ENCODE data around the gene UPF1. TPM values are rescaled to one million over a fixed set of nuclear protein-coding genes. Genes with fewer than 3 reads are reported as not detected.

UPF1 gene
- total and polyA plus RNA-seq, 7 donors, result 27.6 to 62.1 (median 49.0) TPM

GRCh38 chr19:18860725-18861124 is 29.0 kb downstream of the UPF1 start:
- no peak overlapping the region for H3K27ac ChIP-seq
- WGBS, 2 donors, result 91 to 95% methylated on average over 17 of the region's 17 CpGs
- no peaks in the 10 kb centered on the region for H3K9me3 ChIP-seq
- H3K4me3 ChIP-seq, result no peak overlapping the region
- peaks cover 80 to 100% (median 94%) of the 10 kb centered on the region in 4 donors for H3K36me3 ChIP-seq
- intact Hi-C loops (cut with DNase I), result no loop called here
- TF ChIP-seq EP300 (IDR thresholded peaks at IDR 0.05) (no peak), POLR2A (IDR thresholded peaks at IDR 0.05) (no peak), POLR2AphosphoS5 (IDR thresholded peaks at IDR 0.05) (no peak)
- TF ChIP-seq, protein P1, sequence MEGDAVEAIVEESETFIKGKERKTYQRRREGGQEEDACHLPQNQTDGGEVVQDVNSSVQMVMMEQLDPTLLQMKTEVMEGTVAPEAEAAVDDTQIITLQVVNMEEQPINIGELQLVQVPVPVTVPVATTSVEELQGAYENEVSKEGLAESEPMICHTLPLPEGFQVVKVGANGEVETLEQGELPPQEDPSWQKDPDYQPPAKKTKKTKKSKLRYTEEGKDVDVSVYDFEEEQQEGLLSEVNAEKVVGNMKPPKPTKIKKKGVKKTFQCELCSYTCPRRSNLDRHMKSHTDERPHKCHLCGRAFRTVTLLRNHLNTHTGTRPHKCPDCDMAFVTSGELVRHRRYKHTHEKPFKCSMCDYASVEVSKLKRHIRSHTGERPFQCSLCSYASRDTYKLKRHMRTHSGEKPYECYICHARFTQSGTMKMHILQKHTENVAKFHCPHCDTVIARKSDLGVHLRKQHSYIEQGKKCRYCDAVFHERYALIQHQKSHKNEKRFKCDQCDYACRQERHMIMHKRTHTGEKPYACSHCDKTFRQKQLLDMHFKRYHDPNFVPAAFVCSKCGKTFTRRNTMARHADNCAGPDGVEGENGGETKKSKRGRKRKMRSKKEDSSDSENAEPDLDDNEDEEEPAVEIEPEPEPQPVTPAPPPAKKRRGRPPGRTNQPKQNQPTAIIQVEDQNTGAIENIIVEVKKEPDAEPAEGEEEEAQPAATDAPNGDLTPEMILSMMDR (IDR thresholded peaks at IDR 0.05), result no peak
- peaks cover 0 to 10% (median 0%) of the 10 kb centered on the region in 4 donors for H3K4me1 ChIP-seq
- H3K27me3 ChIP-seq, result no peaks in the 10 kb centered on the region
- DNase-seq, result no peak

- Histone ChIP-seq H3K4me1 (peaks cover 0 to 10% (median 0%) of the 10 kb centered on the region in 4 donors), H3K27ac (no peak overlapping the region), H3K27me3 (no peaks in the 10 kb centered on the region), H3K9me3 (no peaks in the 10 kb centered on the region), H3K4me3 (no peak overlapping the region), H3K36me3 (peaks cover 78 to 100% (median 94%) of the 10 kb centered on the region in 4 donors)
- WGBS, 2 donors, result 68 to 77% methylated on average over 9 of the region's 9 CpGs
- intact Hi-C loops (cut with DNase I), result no loop called here
- DNase-seq, result no peak
- TF ChIP-seq EP300 (IDR thresholded peaks at IDR 0.05) (no peak), POLR2A (IDR thresholded peaks at IDR 0.05) (no peak), POLR2AphosphoS5 (IDR thresholded peaks at IDR 0.05) (no peak)
- TF ChIP-seq, protein P1 (IDR thresholded peaks at IDR 0.05), result no peak
Observed at GRCh38 chr19:18861235-18861634, 29.5 kb downstream of the UPF1 start.

DNA sequence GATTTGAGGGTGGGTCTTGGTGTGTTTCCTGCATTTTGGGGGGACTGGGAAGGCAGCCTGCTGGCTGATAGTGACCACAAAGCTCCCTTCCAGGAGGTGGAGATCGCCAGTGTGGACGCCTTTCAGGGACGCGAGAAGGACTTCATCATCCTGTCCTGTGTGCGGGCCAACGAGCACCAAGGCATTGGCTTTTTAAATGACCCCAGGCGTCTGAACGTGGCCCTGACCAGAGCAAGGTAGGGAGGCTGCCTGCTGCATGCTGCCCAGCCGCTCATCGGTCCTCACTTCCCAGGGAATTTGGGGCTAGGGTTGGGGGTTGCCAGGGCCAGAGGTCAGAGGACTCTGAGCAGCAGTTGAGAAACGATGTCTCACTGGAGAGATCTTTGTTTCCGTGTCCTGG is 30.2 kb downstream of the UPF1 start:
- Histone ChIP-seq H3K4me3 (no peak overlapping the region), H3K4me1 (peaks cover 0 to 13% (median 0%) of the 10 kb centered on the region in 4 donors), H3K27ac (no peak overlapping the region), H3K9me3 (no peaks in the 10 kb centered on the region), H3K36me3 (peaks cover 73 to 97% (median 90%) of the 10 kb centered on the region in 4 donors), H3K27me3 (no peaks in the 10 kb centered on the region)
- intact Hi-C loops (cut with DNase I), result no loop called here
- no peak for TF ChIP-seq POLR2AphosphoS5 (IDR thresholded peaks at IDR 0.05)
- TF ChIP-seq POLR2A (IDR thresholded peaks at IDR 0.05), result no peak
- TF ChIP-seq, protein P1 (IDR thresholded peaks at IDR 0.05), result no peak
- TF ChIP-seq EP300 (IDR thresholded peaks at IDR 0.05), result no peak
- no peak for DNase-seq
- 93 to 95% methylated on average over 12 of the region's 12 CpGs for WGBS, 2 donors

GRCh38 chr19:18862976-18863842 is 31.4 kb downstream of the UPF1 start:
- Histone ChIP-seq H3K27me3 (peaks cover 0 to 1% (median 0%) of the 10 kb centered on the region in 3 donors), H3K4me1 (peaks cover 0 to 13% (median 0%) of the 10 kb centered on the region in 4 donors), H3K36me3 (peaks cover 62 to 97% (median 90%) of the 10 kb centered on the region in 4 donors), H3K4me3 (no peak overlapping the region), H3K9me3 (no peaks in the 10 kb centered on the region), H3K27ac (no peak overlapping the region)
- DNase-seq, result no peak
- 93 to 94% methylated on average over 33 of the region's 33 CpGs for WGBS, 2 donors
- TF ChIP-seq POLR2AphosphoS5 (IDR thresholded peaks at IDR 0.05) (no peak), POLR2A (IDR thresholded peaks at IDR 0.05) (no peak), EP300 (IDR thresholded peaks at IDR 0.05) (no peak)
- TF ChIP-seq, protein P1 (IDR thresholded peaks at IDR 0.05), result no peak
- intact Hi-C loops (cut with DNase I), result no loop called here
